ENCODE measurements around the gene RFPL2.
"Not testable (repeated sequence)": the region's sequence is repeated elsewhere in the genome, so short reads cannot be mapped to it uniquely, and the experiment has no call there.

Gene RFPL2

DNA sequence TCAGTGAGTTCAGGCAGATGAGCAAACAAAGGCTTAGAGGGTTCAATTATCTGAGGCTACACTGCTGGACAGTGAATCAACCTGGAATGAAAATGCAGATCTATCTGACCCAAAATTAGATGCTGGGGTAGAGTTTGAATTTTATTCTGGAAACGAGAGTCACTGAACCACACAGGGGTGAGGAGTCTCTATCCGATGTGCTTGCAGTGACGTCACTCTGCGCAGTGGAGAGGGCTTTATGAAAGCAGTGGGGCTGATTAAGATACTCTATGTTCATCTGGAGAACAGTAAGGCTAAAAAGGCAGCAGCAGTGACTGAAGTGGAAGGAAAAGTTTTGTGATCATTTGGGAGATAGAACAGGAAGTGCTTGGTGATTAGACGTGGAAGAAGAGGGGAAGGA lies 44.5 kb downstream of the RFPL2 start:
- DNase-seq: not testable (repeated sequence)

- no peak for DNase-seq
Observed at GRCh38 chr22:32158712-32159533, 46.0 kb downstream of the RFPL2 start, which contains the start of gene C22orf42. C22orf42 (minus strand) TSS chr22:32159303; CDS start chr22:32159215, 88 bp downstream.

GRCh38 chr22:32157632-32158031 lies 47.2 kb downstream of the RFPL2 start:
- not testable (repeated sequence) for DNase-seq

DNA sequence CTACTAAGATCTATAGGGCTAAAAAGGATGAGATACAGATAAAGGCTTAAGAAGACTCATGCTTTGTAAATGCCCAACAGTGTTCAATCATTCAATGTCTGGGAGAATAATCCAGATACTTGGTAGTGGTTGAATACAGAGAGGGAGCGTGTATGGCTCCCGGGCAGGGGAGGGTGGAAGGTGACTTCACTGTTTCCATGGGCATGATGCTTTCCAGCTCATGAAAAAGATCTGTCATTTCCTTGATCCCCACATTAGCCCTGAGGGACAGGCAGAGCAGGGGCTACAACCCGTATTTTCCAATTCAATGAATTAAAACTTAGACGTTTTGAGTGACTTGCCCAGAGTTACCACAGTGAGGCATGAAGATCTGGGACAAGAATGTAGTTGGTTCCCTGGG lies 50.1 kb downstream of the RFPL2 start:
- not testable (repeated sequence) for DNase-seq

GRCh38 chr22:32151641-32152040 lies 53.2 kb downstream of the RFPL2 start:
- not testable (repeated sequence) for DNase-seq

DNA sequence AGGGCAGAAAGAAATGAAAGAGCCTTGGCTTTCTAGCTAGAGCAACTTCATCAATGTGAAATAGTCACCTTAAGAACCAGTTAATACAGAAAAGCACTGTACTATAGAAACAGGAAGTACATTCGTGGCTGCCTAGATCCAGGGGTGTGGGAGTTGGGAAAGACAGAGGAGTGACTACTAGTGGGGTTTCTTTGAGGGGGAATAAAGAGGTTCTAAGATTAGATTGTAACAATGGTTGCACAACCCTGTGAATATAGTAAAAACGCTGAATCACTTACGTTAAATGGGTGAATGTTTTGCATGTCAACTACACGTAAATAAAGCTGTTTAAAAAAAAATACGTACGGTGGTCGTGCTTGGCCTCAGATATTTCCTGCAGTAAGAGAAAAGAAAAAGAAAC lies 54.2 kb downstream of the RFPL2 start:
- DNase-seq: not testable (repeated sequence)

- not testable (repeated sequence) for DNase-seq
Observed at GRCh38 chr22:32148372-32148771, 56.5 kb downstream of the RFPL2 start.

DNA sequence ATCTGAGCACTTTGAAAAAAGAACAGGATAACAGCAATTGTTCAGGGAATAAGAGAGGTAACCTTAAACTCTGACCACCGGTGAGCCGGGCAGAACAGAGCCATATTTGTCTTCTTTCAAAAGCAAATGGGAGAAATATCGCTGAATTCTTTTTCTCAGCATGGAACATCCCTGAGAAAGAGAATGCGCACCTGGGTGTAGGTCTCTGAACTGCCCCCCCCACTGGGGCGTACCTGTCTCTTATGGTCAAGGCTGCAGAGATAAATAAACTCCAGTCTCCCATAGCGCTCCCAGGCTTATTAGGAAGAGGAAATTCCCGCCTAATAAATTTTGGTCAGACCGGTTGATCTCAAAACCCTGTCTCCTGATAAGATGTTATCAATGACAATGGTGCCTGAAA lies 57.7 kb downstream of the RFPL2 start:
- DNase-seq: not testable (repeated sequence)

DNA sequence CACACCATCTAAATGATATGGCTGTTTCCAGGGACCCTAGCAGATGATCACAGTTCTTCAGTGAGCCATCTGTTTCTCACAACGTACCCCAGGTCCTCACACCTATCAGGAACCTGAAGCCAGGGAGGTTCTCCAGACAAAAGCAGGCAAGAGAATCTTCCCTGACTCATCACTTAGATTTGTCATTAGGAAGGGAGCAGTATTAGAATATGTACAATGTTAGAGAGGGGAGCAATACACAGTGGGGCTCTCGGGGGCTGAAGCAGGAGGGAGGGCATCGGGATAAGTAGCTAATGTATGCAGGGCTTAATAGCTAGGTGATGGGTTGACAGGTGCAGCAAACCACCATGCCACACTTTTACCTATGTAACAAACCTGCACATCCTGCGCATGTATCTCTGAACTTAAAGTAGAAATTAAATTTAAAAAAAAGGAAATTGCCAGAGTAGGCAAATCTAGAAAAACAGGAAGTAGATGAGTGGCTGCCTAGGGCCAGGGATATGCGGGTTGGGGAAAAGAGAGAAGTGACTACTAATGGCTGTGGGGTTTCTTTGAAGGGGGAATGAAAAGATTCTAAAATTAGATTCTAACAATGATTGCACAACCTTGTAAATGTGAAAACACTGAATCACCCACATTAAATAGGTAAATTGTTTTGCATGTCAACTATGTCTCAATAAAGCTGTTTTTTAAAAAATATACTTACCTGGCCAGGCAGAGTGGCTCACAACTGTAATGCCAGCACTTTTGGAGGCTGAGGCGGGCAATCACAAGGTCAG lies 60.2 kb downstream of the RFPL2 start:
- DNase-seq: no peak

DNA sequence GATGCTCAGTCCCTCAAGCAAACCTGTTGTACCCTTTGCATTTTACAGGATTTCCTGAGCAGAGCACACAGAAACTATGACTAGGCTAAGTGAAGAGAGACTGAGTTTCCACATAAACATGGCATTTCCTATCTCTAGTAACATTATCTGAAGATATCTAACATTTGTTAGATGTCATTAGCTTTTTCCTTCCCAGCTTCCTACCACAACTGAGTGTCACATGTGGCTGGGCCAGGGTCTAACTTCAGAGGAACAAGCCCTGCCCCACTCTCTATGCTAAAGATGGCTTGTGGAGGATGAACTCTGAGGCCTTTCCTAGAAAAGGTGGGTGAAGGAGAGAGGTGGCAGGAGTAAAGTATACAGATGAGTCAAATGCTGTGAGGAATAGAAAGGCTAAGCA lies 62.3 kb downstream of the RFPL2 start:
- no peak for DNase-seq

GRCh38 chr22:32140688-32141087 lies 64.2 kb downstream of the RFPL2 start:
- not testable (repeated sequence) for DNase-seq
